GM12878 (cell line): Measurements from ENCODE around the gene PKP3. TPM values are rescaled to one million over a fixed set of nuclear protein-coding genes. Genes with fewer than 3 reads are reported as not detected.

ENCODE experiments used
- ATAC-seq: fragments of 200-7000 bp; cut with Tn5 transposase; 3 replicates; pipeline ENCODE4 v1.9.1; 2020; ENCODE audit warnings: mild to moderate bottlenecking, moderate library complexity
- BruUV-seq: library from RNA; stranded (reverse); fragments of 400-500 nt; replicated peaks from 2 replicates; lab custom pipeline; 2021; lab: Mats Ljungman, UMichigan
- CTCF ChIA-PET: fragments of 300-600 bp; sonication (Branson Sonifier 250); formaldehyde crosslinking; extraction: SDS; loops from one replicate; lab custom pipeline; 2021; ENCODE audit warnings: inconsistent platforms; lab: Yijun Ruan, JAX
- POLR2A ChIA-PET: fragments of 350-600 bp; formaldehyde crosslinking; extraction: SDS; loops from one replicate; lab custom pipeline; 2021; ENCODE audit warnings: inconsistent platforms; lab: Charles Lee
- RAD21 ChIA-PET: fragments of 300-600 bp; sonication (Branson Sonifier 250); formaldehyde crosslinking; loops from one replicate; lab custom pipeline; 2023; ENCODE audit warnings: antibody characterized with exemption; ENCODE audit not compliant: unreplicated experiment; lab: Charles Lee
- SMC1A ChIA-PET: fragments of 300-600 bp; sonication (Branson Sonifier 250); formaldehyde crosslinking; loops from one replicate; lab custom pipeline; 2023; ENCODE audit not compliant: unreplicated experiment, uncharacterized antibody; lab: Charles Lee
- DNase-seq: peaks from one replicate; pipeline ENCODE4 v3.0.0-alpha.2; 2011; ENCODE audit warnings: low read depth, low spot score
- FAIRE-seq: peaks from 3 replicates; lab custom pipeline; 2011; peaks lifted over from hg19 to GRCh38; lab: Jason Lieb, UNC
- H2AFZ ChIP-seq: 2 replicates; pipeline ENCODE4 v1.6.0; 2011; ENCODE audit warnings: low read depth, low read length, control low read depth; ENCODE audit not compliant: control insufficient read depth
- H3K27ac ChIP-seq: 2 replicates; pipeline ENCODE4 v1.5.1; 2011; ENCODE audit warnings: control low read depth; ENCODE audit not compliant: control insufficient read depth, insufficient read depth
- H3K27me3 ChIP-seq, 2 experiments: replicated peaks in 1 of 2; 2 replicates each; pipeline versions ENCODE4 v1.6.0 to v1.6.1; 2011; ENCODE audit warnings: low read length in 1 of 2; ENCODE audit not compliant: control insufficient read depth in 2 of 2, insufficient read depth in 2 of 2
- H3K36me3 ChIP-seq, 2 experiments: 2 replicates each; pipeline ENCODE4 v1.5.1; 2011; ENCODE audit warnings: low read length in 1 of 2; ENCODE audit not compliant: control insufficient read depth in 2 of 2, insufficient read depth in 2 of 2
- H3K4me1 ChIP-seq: 2 replicates; pipeline ENCODE4 v1.6.1; 2011; ENCODE audit warnings: mild to moderate bottlenecking, low read length, moderate library complexity, mixed read lengths; ENCODE audit not compliant: control insufficient read depth, insufficient read depth
- H3K4me2 ChIP-seq: 2 replicates; pipeline ENCODE4 v1.6.0; 2011; ENCODE audit warnings: control low read depth; ENCODE audit not compliant: control insufficient read depth, insufficient read depth
- H3K4me3 ChIP-seq: fragments of 200-600 bp; sonication (generic); 2 replicates; pipeline ENCODE4 v1.5.1; 2016
- H3K79me2 ChIP-seq: 2 replicates; pipeline ENCODE4 v1.6.0; 2011; ENCODE audit warnings: low read length; ENCODE audit not compliant: control insufficient read depth, insufficient read depth
- H3K9ac ChIP-seq: 2 replicates; pipeline ENCODE4 v1.8.0; 2011; ENCODE audit warnings: low read length, control low read depth, mixed read lengths; ENCODE audit not compliant: control insufficient read depth, insufficient read depth
- H3K9me3 ChIP-seq: replicated peaks from 3 replicates; pipeline ENCODE4 v1.5.1; 2011; ENCODE audit warnings: mild to moderate bottlenecking, low read length; ENCODE audit not compliant: control insufficient read depth, insufficient read depth
- H4K20me1 ChIP-seq: 2 replicates; pipeline ENCODE4 v1.6.0; 2011; ENCODE audit not compliant: control insufficient read depth, insufficient read depth
- HDAC6 ChIP-seq: fragments of 200-600 bp; sonication (generic); IDR thresholded peaks from one replicate; pipeline ENCODE4 v1.8.0; 2017; ENCODE audit warnings: antibody characterized with exemption; ENCODE audit not compliant: unreplicated experiment
- MEF2A ChIP-seq: IDR thresholded peaks from 2 replicates; pipeline ENCODE4 v1.6.1; 2011; ENCODE audit warnings: low read depth, mild to moderate bottlenecking, low read length, moderate library complexity; ENCODE audit not compliant: insufficient read depth
- SRF ChIP-seq, 2 experiments: IDR thresholded peaks; 2 replicates each; pipeline ENCODE4 v1.6.1; 2011; ENCODE audit warnings: low read depth in 2 of 2, low read length in 2 of 2, mild to moderate bottlenecking in 1 of 2, moderate library complexity in 1 of 2
- SUPT20H ChIP-seq: IDR thresholded peaks from 2 replicates; pipeline ENCODE4 v1.6.1; 2011; ENCODE audit warnings: low read depth, mild to moderate bottlenecking, low read length, moderate library complexity, borderline replicate concordance; ENCODE audit not compliant: control insufficient read depth
- ZNF384 ChIP-seq: IDR thresholded peaks from 2 replicates; pipeline ENCODE4 v1.6.1; 2012; ENCODE audit warnings: low read depth, mild to moderate bottlenecking, low read length, improper control_type of control experiment, borderline replicate concordance
- WGBS: methylation state at CpG from one replicate; pipeline ENCODE4 v1.1.6; 2016; ENCODE audit warnings: low lambda C conversion rate; ENCODE audit not compliant: insufficient replicate concordance, insufficient coverage; ENCODE audit errors: missing lambda C conversion rate; 5-methylcytosine and 5-hydroxymethylcytosine counted together
- in situ Hi-C: fragments of 300-500 bp; cut with MboI; formaldehyde crosslinking; loops from 9 replicates; pipeline ENCODE4 v1.14.3; 2018; ENCODE audit warnings: mixed read lengths
- intact Hi-C: fragments of 100-400 bp; cut with micrococcal nuclease; formaldehyde crosslinking; loops from one replicate; pipeline ENCODE4 v1.14.2; 2022; ENCODE audit not compliant: unreplicated experiment
- polyA plus RNA-seq, 11 experiments: library from polyadenylated mRNA; depleted of rRNA in 4 of 11; unstranded in 6 of 11; stranded (reverse) in 5 of 11; fragments of >200 nt; fragmentation: Nextera tagmentation in 4 of 11; fragmentation: Illumina TruSeq in 1 of 11; extraction: Ambion mirVana in 4 of 11; extraction: Trizol in 1 of 11; gene quantifications; 1 replicate in 1 of 11; 2 replicates in 10 of 11; pipeline versions ENCODE4 v1.2.1 to v1.2.3, GENCODE V29; 2011 to 2016; ENCODE audit warnings: inconsistent platforms in 2 of 11, missing spikeins in 2 of 11, low read depth in 1 of 11
- total RNA-seq, 4 experiments: library from RNA; depleted of rRNA in 3 of 4; stranded (reverse); fragments of >200 nt in 3 of 4; fragmentation: Illumina TruSeq in 1 of 4; extraction: Trizol in 1 of 4; gene quantifications; 2 replicates each; pipeline versions ENCODE4 v1.2.1 to v1.2.3, GENCODE V29; 2013 to 2021
- TF ChIP-seq, protein P1 (sequence below): IDR thresholded peaks from 2 replicates; pipeline ENCODE4 v1.6.1; 2011; ENCODE audit warnings: low read depth, mild to moderate bottlenecking, low read length, moderate library complexity, borderline replicate concordance; ENCODE audit errors: extremely low read depth

Gene PKP3
- total and polyA plus RNA-seq, 10 of the 15 experiments (the other 5 are each of a cell fraction or from before 2014, with no cell fraction given) = 0.45 to 0.90 TPM; not detected in 8

DNA sequence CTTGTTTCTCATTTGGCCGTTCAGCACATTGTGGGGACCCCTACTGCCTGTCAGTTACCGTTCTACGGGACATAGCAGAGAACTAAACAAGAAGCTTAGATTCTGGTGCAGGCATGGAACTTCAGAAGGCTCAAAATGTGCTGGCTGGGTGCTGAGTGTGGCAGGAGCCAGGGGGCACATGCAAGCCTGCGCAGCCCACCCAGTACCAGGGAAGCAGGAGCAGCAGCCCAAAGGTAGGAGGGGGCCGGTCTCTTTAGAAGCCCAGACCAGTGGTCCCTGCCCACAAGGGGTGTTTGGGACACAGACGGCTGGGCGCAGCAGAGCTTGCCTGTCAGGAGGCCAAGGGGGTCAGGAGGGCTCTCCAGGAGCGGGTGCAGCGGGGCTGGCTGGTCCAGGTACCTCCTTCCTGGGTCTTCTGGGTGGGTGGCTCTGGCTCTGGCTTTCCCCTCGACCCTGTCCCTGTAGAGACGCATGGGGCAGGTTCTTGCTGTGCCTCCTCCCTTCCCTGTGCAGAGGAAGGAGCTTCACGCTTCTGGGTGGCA, 58.3 kb downstream of the PKP3 start:
- Histone ChIP-seq H3K4me1 (peaks cover 22% of the 10 kb centered on the region), H3K27ac (no peak overlapping the region), H3K79me2 (peaks cover 14% of the 10 kb centered on the region), H3K4me2 (peak overlapping the region; percentile 96; the same call in 1 of the 2 replicates), H3K9me3 (no peaks in the 10 kb centered on the region), H3K4me3 (no peak overlapping the region), H3K36me3 (peaks cover 2 to 6% of the 10 kb centered on the region in 2 experiments; a peak in 3 of 4 replicates), H3K9ac (no peak overlapping the region), H4K20me1 (no peaks in the 10 kb centered on the region), H2AFZ (no peak overlapping the region), H3K27me3 (no peaks in the 10 kb centered on the region)
- ChIA-PET SMC1A (no interaction called here), POLR2A (interaction anchor here (1.3 kb wide), 1 partner anchor 84 kb away, joined by 3 read pairs; no protein-coding TSS in a partner anchor), CTCF (interaction anchor here (1.4 kb wide), 1 partner anchor 147 kb away, joined by 3 read pairs; no protein-coding TSS in a partner anchor), RAD21 (no interaction called here)
- FAIRE-seq (no peak), DNase-seq (no peak), ATAC-seq (no peak)
- in situ Hi-C loops (loop anchor here (5.0 kb wide), 1 partner anchor 50 kb away; no protein-coding TSS in a partner anchor), intact Hi-C loops (no loop called here)
- no TSS peak for BruUV-seq
- TF ChIP-seq ZNF384 (no peak), MEF2A (no peak), SUPT20H (no peak), HDAC6 (no peak), SRF (IDR thresholded peaks at IDR 0.05; ENCODE audit: low read depth in 2 of 2, low read length in 2 of 2) (no peak)
- TF ChIP-seq, protein P1, sequence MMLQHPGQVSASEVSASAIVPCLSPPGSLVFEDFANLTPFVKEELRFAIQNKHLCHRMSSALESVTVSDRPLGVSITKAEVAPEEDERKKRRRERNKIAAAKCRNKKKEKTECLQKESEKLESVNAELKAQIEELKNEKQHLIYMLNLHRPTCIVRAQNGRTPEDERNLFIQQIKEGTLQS = no peak
- 72% methylated on average over 12 of the region's 12 CpGs for WGBS
